ENCODE results near the gene SLC19A1.

SLC19A1 gene

DNA sequence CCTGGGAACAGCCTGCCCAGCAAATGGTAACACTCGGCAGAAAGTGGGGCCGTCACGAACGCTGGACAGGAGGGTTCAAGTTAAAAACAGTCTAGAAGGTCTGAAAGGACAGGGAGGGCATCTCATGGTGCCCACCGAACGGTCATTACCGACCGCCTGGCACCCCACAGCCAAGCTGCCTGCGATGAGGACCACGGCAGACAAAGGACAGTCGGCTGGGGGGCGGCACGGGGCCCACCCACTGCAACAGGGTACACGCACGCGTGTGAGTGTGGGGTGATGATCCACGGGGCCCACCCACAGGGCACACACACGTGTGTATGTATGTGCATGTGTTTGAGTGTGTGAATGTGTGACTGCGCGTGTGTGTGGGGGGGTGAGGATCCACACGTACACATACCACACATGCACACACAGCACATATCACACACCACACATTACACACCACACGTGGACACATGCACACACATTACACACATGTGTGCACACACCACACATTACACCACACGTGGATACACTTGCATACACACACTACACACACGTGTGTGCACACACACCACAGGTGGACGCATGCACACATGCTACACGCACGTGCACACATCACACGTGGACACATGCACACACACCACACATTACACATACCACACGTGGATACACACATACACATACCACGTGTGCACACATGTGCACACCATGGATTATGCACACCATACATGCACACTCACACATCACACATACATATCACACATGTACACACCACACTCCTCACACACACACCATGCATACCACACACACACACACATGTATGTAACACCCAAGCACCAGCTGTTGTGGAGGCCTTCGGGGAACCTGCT is 63.2 kb downstream of the SLC19A1 start:
- H3K4me3 ChIP-seq (replicated peaks; ENCODE audit: low read depth, low read length), result no peak overlapping the region
- DNase-seq (ENCODE audit: extremely low read depth, low read depth), result no peak
- no peak for TF ChIP-seq CTCF (IDR thresholded peaks at IDR 0.05; ENCODE audit: low read depth, low read length, missing control alignments)

DNA sequence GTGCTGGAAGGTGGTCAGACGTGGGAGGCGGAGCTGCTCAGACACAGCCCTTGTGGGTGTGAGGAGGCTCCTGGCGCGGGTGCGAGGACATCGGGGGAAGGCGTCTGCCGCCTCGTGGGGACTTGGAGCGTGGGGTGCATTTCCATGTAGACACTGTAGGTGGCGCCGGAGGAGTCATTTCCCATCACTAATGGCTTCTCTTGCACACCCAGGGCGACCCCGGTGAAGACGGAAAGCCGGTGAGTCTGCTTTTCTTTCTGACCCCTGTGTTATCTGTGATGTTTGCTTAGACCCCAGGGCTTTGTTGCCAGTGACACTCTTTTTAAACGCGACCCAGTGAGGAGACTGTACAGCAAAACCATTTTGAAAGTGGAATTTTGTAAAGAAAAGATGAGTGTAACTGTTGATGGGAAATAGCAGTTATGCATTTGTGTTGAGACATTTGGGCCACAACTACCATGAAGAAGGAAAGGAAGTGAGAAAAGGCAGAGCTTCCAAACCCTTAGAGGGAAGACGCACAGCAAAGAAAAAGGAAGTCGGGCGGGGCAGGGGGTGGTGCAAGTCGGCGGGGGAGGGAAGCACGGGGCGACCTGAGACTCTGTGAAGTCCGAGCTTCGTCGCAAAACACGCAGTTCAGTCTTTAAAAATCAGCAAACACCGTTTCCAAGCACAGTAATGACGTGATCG is 64.0 kb downstream of the SLC19A1 start:
- H3K4me3 ChIP-seq (replicated peaks; ENCODE audit: low read depth, low read length), result no peak overlapping the region
- peak; percentile 49 for TF ChIP-seq CTCF (IDR thresholded peaks at IDR 0.05; ENCODE audit: low read depth, low read length, missing control alignments)
- no peak for DNase-seq (ENCODE audit: extremely low read depth, low read depth)

DNA sequence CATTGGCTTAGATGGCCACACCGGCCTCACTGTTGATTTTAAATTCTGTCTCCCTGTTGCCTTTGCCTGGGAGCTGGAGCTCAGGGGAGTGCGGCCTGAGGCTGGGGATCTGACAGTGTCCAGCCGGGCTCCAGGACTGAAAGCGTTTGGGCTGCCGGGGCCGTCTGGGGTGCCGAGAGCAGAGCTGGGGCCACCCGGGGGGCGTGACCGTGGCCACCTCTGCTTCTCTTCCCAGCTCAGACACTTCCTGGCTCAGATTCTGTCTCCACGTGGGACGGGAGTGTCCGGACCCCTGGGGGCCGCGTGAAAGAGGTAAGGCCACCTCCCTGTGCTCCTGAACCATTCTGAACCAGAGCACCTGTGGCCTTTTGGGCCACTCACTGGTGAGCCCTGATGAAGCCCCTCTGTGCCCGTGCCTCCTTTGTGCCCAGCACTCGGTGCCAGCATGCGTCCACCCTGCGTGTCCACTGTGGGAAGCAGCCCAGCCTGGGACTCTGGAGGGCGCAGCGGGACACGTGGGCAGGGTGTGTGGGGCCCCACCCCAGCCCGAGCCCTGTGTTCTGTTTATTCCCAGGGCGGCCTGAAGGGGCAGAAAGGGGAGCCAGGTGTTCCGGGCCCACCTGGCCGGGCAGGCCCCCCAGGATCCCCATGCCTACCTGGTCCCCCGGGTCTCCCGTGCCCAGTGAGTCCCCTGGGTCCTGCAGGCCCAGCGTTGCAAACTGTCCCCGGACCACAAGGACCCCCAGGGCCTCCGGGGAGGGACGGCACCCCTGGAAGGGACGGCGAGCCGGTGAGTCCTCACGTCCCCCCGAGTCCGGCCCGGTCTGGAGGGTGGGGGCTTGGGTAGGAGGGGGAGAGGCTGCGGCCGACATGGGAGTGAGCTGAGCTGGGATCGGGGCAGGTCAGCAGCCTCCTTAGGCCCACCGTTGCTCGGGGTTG is 64.8 kb downstream of the SLC19A1 start:
- no peak for TF ChIP-seq CTCF (IDR thresholded peaks at IDR 0.05; ENCODE audit: low read depth, low read length, missing control alignments)
- no peak for DNase-seq (ENCODE audit: extremely low read depth, low read depth)
- no peak overlapping the region for H3K4me3 ChIP-seq (replicated peaks; ENCODE audit: low read depth, low read length)

DNA sequence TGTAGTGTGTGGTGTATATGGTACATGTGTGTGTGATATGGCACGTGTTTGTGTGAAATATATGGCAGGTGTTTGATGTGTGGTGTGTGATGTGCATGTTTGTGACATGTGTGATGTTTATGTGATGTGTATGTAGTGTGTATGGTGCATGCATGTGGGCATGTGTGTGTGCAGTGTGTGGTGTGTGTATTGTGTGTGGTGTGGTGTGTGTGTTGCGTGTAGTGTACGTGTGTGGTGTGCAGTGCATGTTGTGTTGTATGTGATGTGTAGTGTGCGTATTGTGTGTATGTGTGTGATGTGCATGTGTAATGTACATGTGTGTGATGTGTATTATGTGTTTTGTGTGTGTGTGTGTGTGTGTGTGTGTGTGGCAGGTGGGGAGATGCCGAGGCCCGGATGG is 65.7 kb downstream of the SLC19A1 start:
- no peak overlapping the region for H3K4me3 ChIP-seq (replicated peaks; ENCODE audit: low read depth, low read length)
- no peak for TF ChIP-seq CTCF (IDR thresholded peaks at IDR 0.05; ENCODE audit: low read depth, low read length, missing control alignments)
- DNase-seq (ENCODE audit: extremely low read depth, low read depth), result no peak

GRCh38 chr21:45475797-45476570 is 66.3 kb downstream of the SLC19A1 start:
- no peak for TF ChIP-seq CTCF (IDR thresholded peaks at IDR 0.05; ENCODE audit: low read depth, low read length, missing control alignments)
- DNase-seq (ENCODE audit: extremely low read depth, low read depth), result no peak
- no peak overlapping the region for H3K4me3 ChIP-seq (replicated peaks; ENCODE audit: low read depth, low read length)

Data from HFF-Myc (cell line).